Measurements from ENCODE around the gene PDE4B. TPM values are rescaled to one million over a fixed set of nuclear protein-coding genes. Genes with fewer than 3 reads are reported as not detected.
A peak's percentile ranks its signal among the peaks of the same experiment; 100 is the strongest.

The PDE4B gene
- total RNA-seq, 2 experiments from 2014 or later: 26.5 to 27.7 TPM

DNA sequence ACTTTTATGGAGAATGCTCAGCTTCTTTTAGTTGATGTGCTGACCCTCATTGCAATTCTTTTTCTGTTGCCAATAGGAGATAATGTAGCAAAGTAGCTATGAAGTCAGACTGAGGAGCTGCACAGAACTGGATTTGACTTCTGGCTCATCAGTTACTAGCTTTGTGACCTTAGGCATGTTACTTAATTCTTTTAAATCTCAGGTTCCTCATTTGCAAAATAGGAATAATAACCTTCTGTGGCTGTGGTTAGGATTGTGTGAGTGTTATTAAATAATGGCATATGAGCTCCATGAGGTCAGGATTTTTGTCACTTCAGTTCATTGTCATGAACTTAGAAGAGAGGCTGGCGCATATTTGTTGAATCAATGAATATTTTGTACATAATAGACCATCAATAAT, 503.7 kb downstream of the PDE4B start:
- no peaks in the 10 kb centered on the region for H3K27me3 Mint-ChIP-seq
- CTCF ChIA-PET: interaction anchor here (1.0 to 2.1 kb wide), 2 partner anchors 20 to 50 kb away, joined by 3 to 4 read pairs; no protein-coding TSS in a partner anchor
- POLR2A ChIA-PET: no interaction called here
- no peak overlapping the region for H3K4me3 Mint-ChIP-seq
- peaks cover 35% of the 10 kb centered on the region for H3K4me1 Mint-ChIP-seq
- H3K9me3 Mint-ChIP-seq: peaks cover 3% of the 10 kb centered on the region
- peaks cover 3% of the 10 kb centered on the region for H3K36me3 Mint-ChIP-seq (ENCODE audit: low read depth)
- no peak for DNase-seq
- no peak overlapping the region for H3K27ac Mint-ChIP-seq

DNA sequence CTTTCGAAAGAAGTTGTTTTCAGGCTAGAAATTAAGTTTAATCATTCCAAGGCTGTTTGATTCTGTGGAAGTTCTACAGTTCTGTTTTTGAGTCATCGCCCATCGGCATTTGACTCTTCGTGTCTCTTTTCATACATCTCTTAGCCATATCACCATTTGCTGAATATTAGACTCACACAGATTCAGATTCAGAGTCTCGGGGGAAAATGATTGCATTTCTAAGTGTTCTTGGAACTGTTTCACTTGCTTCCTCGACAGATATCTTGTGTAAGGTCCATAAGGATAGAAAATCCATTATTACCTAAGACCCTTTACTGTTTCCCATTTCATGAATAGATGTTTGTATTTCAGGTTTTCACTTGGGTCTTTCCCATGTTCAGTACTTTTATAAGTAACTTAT, 504.3 kb downstream of the PDE4B start:
- ChIA-PET CTCF (interaction anchor here (1.0 kb wide), 1 partner anchor 20 kb away, joined by 3 read pairs; no protein-coding TSS in a partner anchor), POLR2A (no interaction called here)
- Mint-ChIP-seq H3K27me3 (no peaks in the 10 kb centered on the region), H3K9me3 (peaks cover 3% of the 10 kb centered on the region), H3K4me1 (peaks cover 36% of the 10 kb centered on the region), H3K36me3 (ENCODE audit: low read depth) (peaks cover 3% of the 10 kb centered on the region), H3K27ac (no peak overlapping the region), H3K4me3 (no peak overlapping the region)
- DNase-seq: no peak

DNA sequence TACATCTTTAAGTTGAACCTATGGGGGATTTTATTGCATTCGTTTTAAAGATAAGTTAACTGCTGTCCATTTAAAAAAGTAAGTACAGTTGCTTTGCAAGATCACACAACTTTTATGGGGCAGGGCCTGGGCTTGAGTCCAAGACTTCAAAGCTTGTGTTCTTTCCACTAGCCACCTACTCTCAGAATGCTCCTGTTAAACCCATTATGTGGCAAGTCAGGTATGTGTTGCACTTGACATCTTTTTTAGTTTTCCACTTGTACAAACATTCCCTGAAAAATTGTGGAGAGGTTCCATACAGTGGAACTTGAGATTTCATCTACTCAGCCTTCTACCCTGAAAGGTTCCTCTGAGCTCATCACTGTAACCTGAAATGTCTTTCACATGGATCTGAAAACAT, 505.8 kb downstream of the PDE4B start:
- POLR2A ChIA-PET: no interaction called here
- H3K4me3 Mint-ChIP-seq: no peak overlapping the region
- H3K36me3 Mint-ChIP-seq (ENCODE audit: low read depth): peaks cover 7% of the 10 kb centered on the region
- CTCF ChIA-PET: interaction anchor here (0.7 to 1.4 kb wide), 4 partner anchors 12 to 57 kb away, joined by 3 to 6 read pairs (median 4); no protein-coding TSS in a partner anchor
- H3K4me1 Mint-ChIP-seq: peaks cover 50% of the 10 kb centered on the region
- H3K9me3 Mint-ChIP-seq: peaks cover 3% of the 10 kb centered on the region
- DNase-seq: no peak
- no peaks in the 10 kb centered on the region for H3K27me3 Mint-ChIP-seq
- no peak overlapping the region for H3K27ac Mint-ChIP-seq

DNA sequence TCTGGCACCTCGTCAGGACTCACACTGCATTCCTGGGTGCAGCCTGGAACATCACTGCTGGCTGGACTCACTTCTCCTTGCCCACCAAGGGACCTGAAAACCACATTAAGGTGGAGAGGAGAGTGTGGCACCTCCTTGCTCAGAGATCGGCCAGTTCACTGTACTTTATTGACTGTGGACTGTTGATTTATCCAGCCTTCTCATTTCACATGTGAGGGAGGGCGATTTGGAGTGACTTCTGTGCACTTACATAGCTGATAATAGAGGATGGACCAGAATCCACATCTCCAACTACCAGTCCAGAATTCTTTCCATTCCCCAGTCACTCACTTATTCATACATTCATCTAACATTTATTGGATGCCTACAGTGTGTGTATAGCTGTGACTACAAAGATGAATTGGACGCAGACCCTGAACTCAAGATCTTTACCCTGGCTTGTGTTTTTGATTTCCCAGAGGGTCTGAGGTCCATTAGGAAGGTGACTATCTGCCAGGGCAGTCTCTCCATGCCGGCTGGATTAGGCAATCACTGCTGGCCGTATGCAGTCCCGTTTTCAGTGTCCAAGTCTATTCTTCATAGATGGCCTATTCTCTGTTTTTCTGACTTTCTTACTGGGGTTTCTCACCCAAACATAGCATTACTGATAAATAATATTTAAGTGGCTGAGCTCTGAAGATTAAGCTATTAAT, 507.7 kb downstream of the PDE4B start:
- ChIA-PET CTCF (interaction anchor here (1.0 to 2.1 kb wide), 13 partner anchors 9 to 146 kb away, joined by 3 to 8 read pairs (median 4); no protein-coding TSS in a partner anchor), POLR2A (interaction anchor here (0.5 kb wide), 1 partner anchor 143 kb away, joined by 4 read pairs; no protein-coding TSS in a partner anchor)
- H3K4me1 Mint-ChIP-seq: peaks cover 50% of the 10 kb centered on the region
- no peak for DNase-seq
- H3K27me3 Mint-ChIP-seq: no peaks in the 10 kb centered on the region
- peaks cover 3% of the 10 kb centered on the region for H3K9me3 Mint-ChIP-seq
- peak overlapping the region; percentile 70 for H3K4me3 Mint-ChIP-seq
- H3K36me3 Mint-ChIP-seq (ENCODE audit: low read depth): peaks cover 7% of the 10 kb centered on the region
- H3K27ac Mint-ChIP-seq: peak overlapping the region; percentile 88

DNA sequence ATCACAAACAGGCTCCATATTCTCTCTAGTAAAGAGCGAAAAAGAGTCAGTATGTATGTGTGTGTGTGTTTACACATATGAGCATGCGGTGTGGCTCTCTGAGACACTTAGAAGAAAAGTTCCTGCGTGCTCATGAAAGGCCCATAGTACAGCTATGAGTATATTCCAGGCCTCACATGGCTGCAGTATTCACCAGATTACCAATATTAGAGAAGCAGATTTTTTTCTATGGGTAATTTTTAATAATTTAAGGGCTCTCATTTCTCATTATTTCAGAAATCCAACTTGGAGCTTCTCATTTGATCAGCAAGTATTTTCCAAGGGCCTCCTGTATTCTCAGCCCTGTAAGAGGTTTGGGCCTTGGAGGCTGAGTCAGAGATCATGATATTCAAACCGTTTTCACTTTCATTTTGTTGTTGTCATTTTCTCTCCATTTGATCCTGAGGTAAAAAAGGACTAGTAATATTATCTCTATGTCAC, 508.3 kb downstream of the PDE4B start:
- Mint-ChIP-seq H3K27ac (peak overlapping the region; percentile 88), H3K36me3 (ENCODE audit: low read depth) (peaks cover 7% of the 10 kb centered on the region), H3K4me1 (peaks cover 47% of the 10 kb centered on the region), H3K9me3 (peaks cover 3% of the 10 kb centered on the region), H3K27me3 (no peaks in the 10 kb centered on the region), H3K4me3 (peak overlapping the region; percentile 70)
- CTCF ChIA-PET: interaction anchor here (1.0 to 2.1 kb wide), 17 partner anchors 9 to 146 kb away, joined by 3 to 8 read pairs (median 4); no protein-coding TSS in a partner anchor
- DNase-seq: peak; percentile 38
- POLR2A ChIA-PET: no interaction called here

DNA sequence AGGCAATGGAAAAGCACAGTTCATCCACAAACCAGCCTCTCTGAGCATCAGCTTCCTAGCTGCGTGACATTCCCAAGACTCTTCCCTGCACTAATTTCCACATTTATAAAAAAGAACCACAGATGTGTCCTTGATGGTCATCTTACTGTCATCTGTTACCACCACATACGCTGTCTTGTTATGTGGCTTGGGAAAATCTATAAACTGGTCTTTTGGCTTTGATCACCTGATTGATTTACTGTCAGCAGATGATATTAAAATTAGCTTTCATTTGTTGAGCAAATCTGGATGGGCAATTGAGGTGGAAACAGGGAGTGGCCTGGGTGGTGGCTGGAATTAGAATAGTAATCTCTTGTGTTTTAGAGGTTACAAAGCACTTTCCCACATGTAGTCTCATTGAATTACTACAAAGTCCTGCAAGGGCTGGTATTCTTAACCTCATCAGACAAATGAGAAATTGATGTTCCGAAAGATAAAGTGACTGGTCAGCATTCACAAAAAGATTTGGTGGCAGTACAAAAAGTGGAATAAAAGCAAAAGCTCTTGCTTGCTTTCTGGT, 509.6 kb downstream of the PDE4B start:
- Mint-ChIP-seq H3K27ac (peak overlapping the region; percentile 48), H3K36me3 (ENCODE audit: low read depth) (peaks cover 7% of the 10 kb centered on the region), H3K4me1 (peaks cover 43% of the 10 kb centered on the region), H3K27me3 (no peaks in the 10 kb centered on the region), H3K4me3 (no peak overlapping the region), H3K9me3 (peaks cover under 1% of the 10 kb centered on the region)
- ChIA-PET CTCF (interaction anchor here (0.8 to 3.3 kb wide), 14 partner anchors 9 to 42 kb away, joined by 3 to 8 read pairs (median 4); no protein-coding TSS in a partner anchor), POLR2A (no interaction called here)
- DNase-seq: no peak

DNA sequence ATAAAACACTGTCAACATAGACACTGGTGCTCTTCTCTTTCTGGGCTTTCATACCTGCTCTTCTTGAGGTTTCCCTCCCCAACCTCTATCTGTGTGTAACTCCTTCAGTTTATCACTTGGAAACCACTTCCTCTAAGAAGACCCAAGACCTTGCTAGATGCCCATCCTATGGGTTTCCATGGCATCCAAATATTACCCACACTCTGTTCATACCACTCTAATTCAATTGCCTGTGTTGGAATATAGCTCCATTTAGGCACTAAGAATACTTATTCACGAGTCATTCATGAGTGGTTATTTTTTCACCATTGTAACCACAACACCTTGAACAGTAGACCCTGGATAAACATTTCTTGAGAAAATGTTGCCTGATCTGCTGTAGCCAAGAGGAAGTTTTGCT, 510.1 kb downstream of the PDE4B start:
- Mint-ChIP-seq H3K9me3 (no peaks in the 10 kb centered on the region), H3K27ac (peak overlapping the region; percentile 48), H3K36me3 (ENCODE audit: low read depth) (peaks cover 7% of the 10 kb centered on the region), H3K4me3 (no peak overlapping the region), H3K4me1 (peaks cover 43% of the 10 kb centered on the region), H3K27me3 (no peaks in the 10 kb centered on the region)
- ChIA-PET CTCF (interaction anchor here (1.0 to 3.3 kb wide), 9 partner anchors 10 to 42 kb away, joined by 3 to 8 read pairs (median 3); no protein-coding TSS in a partner anchor), POLR2A (no interaction called here)
- peak; percentile 30 for DNase-seq

DNA sequence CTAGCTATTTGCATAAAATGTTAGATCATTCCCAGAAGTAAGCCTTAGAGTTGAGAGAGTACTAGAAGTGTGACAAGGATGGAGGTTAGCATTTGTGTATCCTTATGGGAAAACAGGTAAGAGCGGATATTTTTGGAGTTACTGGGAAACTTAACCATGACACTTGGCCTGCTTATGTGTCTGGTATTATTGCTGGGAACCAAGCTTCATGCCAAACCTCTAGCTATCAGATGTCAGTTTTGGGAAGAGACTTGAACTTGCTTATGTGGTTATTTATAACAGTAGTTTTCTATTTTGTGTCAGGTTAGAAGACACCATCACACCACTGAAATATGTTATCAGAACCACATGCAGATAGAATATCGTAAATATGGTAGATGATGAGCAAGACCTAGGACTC, 511.0 kb downstream of the PDE4B start:
- Mint-ChIP-seq H3K27ac (no peak overlapping the region), H3K4me1 (peaks cover 36% of the 10 kb centered on the region), H3K9me3 (no peaks in the 10 kb centered on the region), H3K36me3 (ENCODE audit: low read depth) (peaks cover 7% of the 10 kb centered on the region), H3K4me3 (no peak overlapping the region), H3K27me3 (no peaks in the 10 kb centered on the region)
- no peak for DNase-seq
- ChIA-PET POLR2A (no interaction called here), CTCF (interaction anchor here (1.0 to 3.3 kb wide), 10 partner anchors 10 to 143 kb away, joined by 3 to 8 read pairs (median 3); no protein-coding TSS in a partner anchor)

DNA sequence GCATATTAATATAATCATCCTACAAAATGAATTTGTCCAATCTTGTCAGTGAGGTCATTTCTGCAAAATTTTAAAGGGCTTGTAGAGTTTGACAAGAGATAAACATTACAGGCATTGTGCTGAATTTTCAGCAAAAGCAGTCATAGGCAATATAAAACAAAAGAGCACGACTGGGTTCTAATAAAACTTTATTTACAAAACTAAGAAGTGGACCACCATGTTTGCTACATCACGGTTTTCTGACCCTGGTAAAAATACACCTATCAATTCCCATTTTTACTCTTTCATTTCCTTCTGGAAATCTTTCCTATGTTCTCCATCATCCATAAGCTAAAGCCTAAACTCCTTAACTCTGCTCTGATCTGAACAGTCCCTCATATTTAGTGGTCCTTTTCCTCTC, 511.4 kb downstream of the PDE4B start:
- Mint-ChIP-seq H3K27ac (no peak overlapping the region), H3K9me3 (no peaks in the 10 kb centered on the region), H3K36me3 (ENCODE audit: low read depth) (peaks cover 7% of the 10 kb centered on the region), H3K4me1 (peaks cover 36% of the 10 kb centered on the region), H3K4me3 (no peak overlapping the region), H3K27me3 (no peaks in the 10 kb centered on the region)
- DNase-seq: no peak
- POLR2A ChIA-PET: no interaction called here
- CTCF ChIA-PET: interaction anchor here (1.0 to 3.3 kb wide), 8 partner anchors 11 to 142 kb away, joined by 3 to 8 read pairs (median 4); no protein-coding TSS in a partner anchor

DNA sequence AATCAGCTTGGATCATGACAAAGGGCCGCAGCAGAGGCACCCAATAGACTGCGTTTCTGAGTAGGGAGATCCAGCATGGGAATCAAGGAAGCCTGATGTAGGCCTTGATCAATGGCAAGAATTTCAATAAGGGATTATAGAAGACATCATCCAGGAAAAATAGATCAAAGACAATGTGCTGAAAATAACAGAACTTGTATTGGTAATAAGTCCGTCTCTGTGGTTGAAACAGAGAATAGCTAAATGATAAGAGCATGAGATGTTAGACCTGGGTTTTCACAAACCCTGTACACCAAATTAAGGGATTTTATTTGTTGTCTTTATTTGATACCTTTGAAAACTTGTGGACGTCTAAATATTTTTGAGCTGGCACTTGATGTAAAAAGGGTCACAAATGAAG, 513.2 kb downstream of the PDE4B start:
- H3K4me3 Mint-ChIP-seq: no peak overlapping the region
- POLR2A ChIA-PET: no interaction called here
- no peak for DNase-seq
- CTCF ChIA-PET: interaction anchor here (1.1 to 2.6 kb wide), 5 partner anchors 11 to 132 kb away, joined by 3 to 6 read pairs (median 3); no protein-coding TSS in a partner anchor
- no peaks in the 10 kb centered on the region for H3K9me3 Mint-ChIP-seq
- peaks cover 3% of the 10 kb centered on the region for H3K27me3 Mint-ChIP-seq
- peaks cover 7% of the 10 kb centered on the region for H3K36me3 Mint-ChIP-seq (ENCODE audit: low read depth)
- no peak overlapping the region for H3K27ac Mint-ChIP-seq
- peaks cover 27% of the 10 kb centered on the region for H3K4me1 Mint-ChIP-seq

DNA sequence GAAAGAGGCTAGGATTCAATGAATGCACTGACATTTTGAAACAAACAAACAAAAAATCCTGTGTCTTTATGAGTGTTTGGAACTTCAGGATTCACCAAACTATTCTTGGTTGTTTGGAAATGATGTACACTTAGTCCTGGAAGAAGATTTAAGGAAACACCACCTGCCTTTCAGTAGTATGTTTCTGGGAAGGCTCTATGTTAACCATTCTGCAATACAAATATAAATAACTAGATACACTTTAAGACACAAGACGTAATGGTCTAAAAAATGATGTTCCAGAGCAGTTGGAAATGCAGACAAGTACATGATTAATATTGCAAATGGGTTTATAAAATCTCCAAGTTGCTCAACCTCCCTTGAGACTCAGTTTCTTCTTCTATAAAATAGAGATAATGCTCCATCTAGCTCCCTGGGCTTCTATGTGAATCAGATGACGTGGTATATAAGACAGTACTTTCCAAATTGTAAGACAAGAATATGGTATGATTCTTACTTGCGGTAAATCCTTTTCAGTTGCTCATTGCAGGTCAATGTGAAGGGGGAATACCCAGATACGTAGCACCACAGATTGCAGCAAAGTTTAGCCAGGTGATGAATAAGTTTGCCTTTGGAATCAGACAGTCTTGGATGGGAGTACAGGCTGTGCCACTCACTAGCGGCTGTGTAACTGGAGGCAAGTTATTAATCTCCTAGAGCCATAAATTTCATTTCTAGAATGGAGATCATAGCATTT, 516.5 kb downstream of the PDE4B start:
- H3K36me3 Mint-ChIP-seq (ENCODE audit: low read depth): no peaks in the 10 kb centered on the region
- no peaks in the 10 kb centered on the region for H3K9me3 Mint-ChIP-seq
- no peak for DNase-seq
- H3K4me3 Mint-ChIP-seq: no peak overlapping the region
- H3K27ac Mint-ChIP-seq: no peak overlapping the region
- POLR2A ChIA-PET: no interaction called here
- CTCF ChIA-PET: interaction anchor here (0.9 kb wide), 1 partner anchor 17 kb away, joined by 4 read pairs; no protein-coding TSS in a partner anchor
- peaks cover 3% of the 10 kb centered on the region for H3K27me3 Mint-ChIP-seq
- H3K4me1 Mint-ChIP-seq: no peaks in the 10 kb centered on the region

DNA sequence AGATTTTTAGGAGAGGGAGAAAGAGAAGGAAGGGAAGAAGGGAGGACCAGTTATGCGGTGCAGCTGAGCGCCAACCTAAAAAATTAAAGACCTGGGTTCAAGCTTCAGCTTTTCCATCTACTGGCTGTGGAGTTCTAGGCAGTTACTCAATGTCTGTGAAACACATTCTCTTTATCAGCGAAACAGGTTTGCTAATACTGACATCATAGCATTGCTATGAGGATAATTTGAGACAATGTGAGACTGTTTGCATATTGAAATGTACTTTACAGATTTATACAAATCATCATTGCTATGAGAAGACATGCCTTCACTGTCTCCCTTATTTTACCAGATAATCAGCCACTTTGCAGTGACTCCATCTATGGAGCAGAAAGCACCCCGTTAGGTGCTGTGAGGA, 518.4 kb downstream of the PDE4B start:
- H3K27ac Mint-ChIP-seq: no peak overlapping the region
- POLR2A ChIA-PET: no interaction called here

More for the DNA sequence above, 518.4 kb downstream of the PDE4B start:
- peaks cover 7% of the 10 kb centered on the region for H3K36me3 Mint-ChIP-seq (ENCODE audit: low read depth)
- peaks cover 3% of the 10 kb centered on the region for H3K4me1 Mint-ChIP-seq
- H3K4me3 Mint-ChIP-seq: no peak overlapping the region
- peaks cover 3% of the 10 kb centered on the region for H3K27me3 Mint-ChIP-seq
- peaks cover 6% of the 10 kb centered on the region for H3K9me3 Mint-ChIP-seq
- CTCF ChIA-PET: interaction anchor here (1.4 kb wide), 2 partner anchors 10 to 23 kb away, joined by 3 to 5 read pairs; no protein-coding TSS in a partner anchor
- DNase-seq: no peak
